Esophagus squamous epithelium (tissue), 5 donors: ENCODE results near the gene PRR19. TPM values are rescaled to one million over a fixed set of nuclear protein-coding genes. Genes with fewer than 3 reads are reported as not detected.

Experiments
- DNase-seq: peaks from one replicate; lab custom pipeline; 2025; lab: John Stamatoyannopoulos, UW
- H3K27ac ChIP-seq, 4 donors: fragments of 200-600 bp; sonication (generic); one replicate each; pipeline ENCODE4 v1.5.1; 2016 to 2019; ENCODE audit warnings: mild to moderate bottlenecking in 1 of 4
- H3K27me3 ChIP-seq, 4 donors: fragments of 200-600 bp; sonication (generic); 1 replicate in 3 of 4; 2 replicates in 1 of 4; pipeline versions ENCODE4 v1.5.1 to v1.6.0; 2017 to 2021; ENCODE audit warnings: antibody characterized with exemption in 1 of 4
- H3K36me3 ChIP-seq, 3 donors: fragments of 200-600 bp; sonication (generic); one replicate each; pipeline ENCODE4 v1.5.1; 2016 to 2019
- H3K4me1 ChIP-seq, 3 donors: fragments of 200-600 bp; sonication (generic); one replicate each; pipeline ENCODE4 v1.5.1; 2017 to 2019
- H3K4me3 ChIP-seq, 4 donors: fragments of 200-600 bp; sonication (generic); 1 replicate in 3 of 4; 2 replicates in 1 of 4; pipeline ENCODE4 v1.5.1; 2016 to 2019; ENCODE audit warnings: mild to moderate bottlenecking in 2 of 4, moderate library complexity in 1 of 4
- H3K9me3 ChIP-seq, 3 donors: fragments of 200-600 bp; sonication (generic); one replicate each; pipeline ENCODE4 v1.5.1; 2016 to 2019
- CTCF ChIP-seq, 6 experiments: fragments of 450-650 bp in 4 of 6; fragments of 200-600 bp in 2 of 6; sonication (generic) in 2 of 6; IDR thresholded peaks; one replicate each; pipeline ENCODE4 v1.5.1; 2016 to 2019; ENCODE audit warnings: antibody characterized with exemption in 6 of 6, mild to moderate bottlenecking in 4 of 6, moderate library complexity in 4 of 6
- POLR2A ChIP-seq, 4 donors: fragments of 450-650 bp; IDR thresholded peaks; one replicate each; pipeline ENCODE4 v1.6.1; 2017; ENCODE audit warnings: antibody characterized with exemption in 4 of 4, mild to moderate bottlenecking in 4 of 4, moderate library complexity in 3 of 4
- WGBS, 2 donors: methylation state at CpG; one replicate each; pipeline ENCODE4 v1.1.5; 2018; 5-methylcytosine and 5-hydroxymethylcytosine counted together
- intact Hi-C: fragments of 100-400 bp; cut with DNase I; formaldehyde crosslinking; loops from one replicate; pipeline ENCODE4 v1.15.0; 2022
- small RNA-seq, 4 donors: library from RNA; depleted of rRNA; stranded (forward); fragments of <200 nt; gene quantifications; one replicate each; pipeline ENCODE3, GENCODE V24; 2016
- total RNA-seq, 4 donors: library from RNA; depleted of rRNA; stranded (reverse); fragments of >200 nt; gene quantifications; one replicate each; pipeline ENCODE4 v1.1.0, GENCODE V29; 2016
- donor health status: DM: yes; HTN: yes; CAD: no.

Gene PRR19
- total RNA-seq, 4 donors from 2014 or later: 0.75 to 1.0 (median 0.82) TPM

- DNase-seq: no peak
- 83 to 94% methylated on average over 2 to 10 of the region's 29 CpGs for WGBS, 2 donors
- intact Hi-C loops: no loop called here
Observed at GRCh38 chr19:42353341-42354015, 51.5 kb downstream of the PRR19 start.

DNA sequence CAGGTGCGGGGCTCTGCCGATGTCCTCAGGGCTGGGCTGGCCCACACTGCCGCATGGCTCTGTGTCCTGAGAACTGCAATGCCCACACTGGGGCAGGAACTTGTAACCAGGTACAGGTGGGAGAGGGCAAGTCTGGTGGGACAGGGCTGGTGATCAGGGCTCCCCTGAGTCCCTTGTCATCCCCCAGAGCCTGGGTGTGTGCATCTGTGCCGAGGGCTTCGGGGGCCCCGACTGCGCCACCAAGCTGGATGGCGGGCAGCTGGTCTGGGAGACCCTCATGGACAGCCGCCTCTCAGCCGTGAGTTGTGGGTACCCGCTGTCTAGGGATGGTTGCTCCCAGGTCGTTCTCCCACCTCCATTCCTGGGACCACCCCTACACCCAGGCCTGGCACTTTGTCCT lies 54.0 kb downstream of the PRR19 start:
- H3K27me3 ChIP-seq: no peaks in the 10 kb centered on the region
- no peak for TF ChIP-seq POLR2A (IDR thresholded peaks at IDR 0.05)
- no peak for TF ChIP-seq CTCF (IDR thresholded peaks at IDR 0.05)
- no peak for DNase-seq
- intact Hi-C loops: no loop called here
- 91% methylated on average over 7 of the region's 12 CpGs; no CpG with 5 or more reads in 1 of the 2 donors for WGBS, 2 donors
- peaks cover 6 to 97% (median 10%) of the 10 kb centered on the region in 3 donors for H3K36me3 ChIP-seq
- no peak overlapping the region for H3K27ac ChIP-seq
- H3K9me3 ChIP-seq: no peaks in the 10 kb centered on the region
- no peak overlapping the region for H3K4me3 ChIP-seq
- peaks cover 0 to 4% (median 0%) of the 10 kb centered on the region in 3 donors for H3K4me1 ChIP-seq

More at GRCh38 chr19:42353341-42354015, 51.5 kb downstream of the PRR19 start:
- peaks cover 3 to 93% (median 10%) of the 10 kb centered on the region in 3 donors for H3K36me3 ChIP-seq
- H3K27me3 ChIP-seq: no peaks in the 10 kb centered on the region
- H3K27ac ChIP-seq: no peak overlapping the region
- TF ChIP-seq POLR2A (IDR thresholded peaks at IDR 0.05) (no peak), CTCF (IDR thresholded peaks at IDR 0.05) (no peak)
- H3K4me3 ChIP-seq: no peak overlapping the region
- peaks cover 0 to 4% (median 0%) of the 10 kb centered on the region in 3 donors for H3K4me1 ChIP-seq
- no peaks in the 10 kb centered on the region for H3K9me3 ChIP-seq

- 83 to 91% methylated on average over 1 to 11 of the region's 15 CpGs for WGBS, 2 donors
- peaks cover 0 to 4% (median 0%) of the 10 kb centered on the region in 3 donors for H3K4me1 ChIP-seq
- no peak for DNase-seq
- TF ChIP-seq CTCF (IDR thresholded peaks at IDR 0.05) (no peak), POLR2A (IDR thresholded peaks at IDR 0.05) (no peak)
- no peak overlapping the region for H3K27ac ChIP-seq
- no peaks in the 10 kb centered on the region for H3K27me3 ChIP-seq
- intact Hi-C loops: no loop called here
- H3K4me3 ChIP-seq: no peak overlapping the region
- peaks cover 8 to 97% (median 10%) of the 10 kb centered on the region in 3 donors for H3K36me3 ChIP-seq
- H3K9me3 ChIP-seq: no peaks in the 10 kb centered on the region
Observed at GRCh38 chr19:42356686-42357085, 54.8 kb downstream of the PRR19 start.

DNA sequence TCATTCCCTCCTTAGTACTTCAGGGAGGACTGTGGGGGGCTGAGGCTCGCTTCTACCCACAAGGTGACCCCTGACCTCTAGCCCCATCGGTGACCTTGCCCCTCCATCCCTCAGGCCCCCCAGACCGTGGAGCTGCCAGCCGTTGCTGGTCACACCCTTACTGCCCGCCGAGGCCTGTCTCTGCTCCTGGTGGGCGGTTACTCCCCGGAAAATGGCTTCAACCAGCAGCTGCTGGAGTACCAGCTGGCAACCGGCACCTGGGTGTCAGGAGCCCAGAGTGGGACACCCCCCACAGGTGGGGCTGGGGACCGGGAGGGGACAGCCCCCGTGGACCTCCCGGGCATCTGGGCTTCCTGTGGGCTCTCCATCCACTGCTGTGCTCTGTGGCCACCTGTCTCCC lies 55.4 kb downstream of the PRR19 start:
- H3K9me3 ChIP-seq: no peaks in the 10 kb centered on the region
- H3K27me3 ChIP-seq: no peaks in the 10 kb centered on the region
- H3K27ac ChIP-seq: no peak overlapping the region
- no peak for TF ChIP-seq CTCF (IDR thresholded peaks at IDR 0.05)
- no peak for TF ChIP-seq POLR2A (IDR thresholded peaks at IDR 0.05)
- intact Hi-C loops: no loop called here
- no peak for DNase-seq
- 90% methylated on average over 2 of the region's 12 CpGs; no CpG with 5 or more reads in 1 of the 2 donors for WGBS, 2 donors
- peaks cover 0 to under 1% (median 0%) of the 10 kb centered on the region in 3 donors for H3K4me1 ChIP-seq
- H3K36me3 ChIP-seq: peaks cover 8 to 99% (median 10%) of the 10 kb centered on the region in 3 donors
- no peak overlapping the region for H3K4me3 ChIP-seq

Small RNA genes within 50 kb of the gene (small RNA-seq; reads per million reads assigned to genes)
- gene MIR8077: 0 reads per million in 4 donors

Other genes starting within 250 kb of the PRR19 start
- 1 to 10 TPM in 1 of 4 donors, under 1 TPM in 3; 0.08 to 1.1 (median 0.37) TPM for gene GRIK5, start 231.9 kb upstream of the PRR19 start, total RNA-seq
- 10 to 100 TPM; 13.2 to 24.3 (median 16.2) TPM for gene ZNF574, start 226.0 kb upstream of the PRR19 start, total RNA-seq
- under 1 TPM in 3 of 4 donors, not detected in 1; 0.18 to 0.67 (median 0.57) TPM for gene POU2F2, start 169.7 kb upstream of the PRR19 start, total RNA-seq
- 10 to 100 TPM; 23.2 to 30.2 (median 27.8) TPM for gene DEDD2, start 84.5 kb upstream of the PRR19 start, total RNA-seq
- 1 to 10 TPM; 3.8 to 6.3 (median 4.0) TPM for gene ZNF526, start 81.8 kb upstream of the PRR19 start, total RNA-seq
- gene GSK3A, start 59.5 kb upstream of the PRR19 start, total RNA-seq: 10 to 100 TPM; 15.9 to 29.6 (median 26.5) TPM
- gene ERF, start 47.0 kb upstream of the PRR19 start, total RNA-seq: 10 to 100 TPM; 13.3 to 32.5 (median 21.0) TPM
- 10 to 100 TPM; 25.1 to 54.9 (median 27.9) TPM for gene CIC, start 32.9 kb upstream of the PRR19 start, total RNA-seq
- gene PAFAH1B3, start 492 bp downstream of the PRR19 start, total RNA-seq: 10 to 100 TPM; 22.5 to 45.9 (median 30.3) TPM
- gene TMEM145, start 11.2 kb downstream of the PRR19 start, total RNA-seq: not detected
- 10 to 100 TPM in 3 of 4 donors, 1 to 10 TPM in 1; 6.4 to 11.1 (median 10.3) TPM for gene MEGF8, start 23.5 kb downstream of the PRR19 start, total RNA-seq
- gene CNFN, start 88.2 kb downstream of the PRR19 start, total RNA-seq: 1,000 to 10,000 TPM in 2 of 4 donors, 100 to 1,000 TPM in 2; 530 to 1,759 (median 921) TPM
- 10 to 100 TPM in 1 of 4 donors, 1 to 10 TPM in 3; 5.2 to 10.8 (median 7.9) TPM for gene LIPE, start 125.3 kb downstream of the PRR19 start, total RNA-seq
- gene CXCL17, start 140.8 kb downstream of the PRR19 start, total RNA-seq: 10 to 100 TPM; 19.3 to 97.7 (median 33.8) TPM
- gene CEACAM1, start 226.3 kb downstream of the PRR19 start, total RNA-seq: 100 to 1,000 TPM in 1 of 4 donors, 10 to 100 TPM in 3; 34.7 to 135 (median 67.3) TPM